GOT3 (cell line): Measurements from ENCODE around the gene DRC3.

Source experiments
- DNase-seq: peaks from one replicate; lab custom pipeline; 2025; ENCODE audit warnings: mixed read lengths; lab: John Stamatoyannopoulos, UW

The DRC3 gene

DNA sequence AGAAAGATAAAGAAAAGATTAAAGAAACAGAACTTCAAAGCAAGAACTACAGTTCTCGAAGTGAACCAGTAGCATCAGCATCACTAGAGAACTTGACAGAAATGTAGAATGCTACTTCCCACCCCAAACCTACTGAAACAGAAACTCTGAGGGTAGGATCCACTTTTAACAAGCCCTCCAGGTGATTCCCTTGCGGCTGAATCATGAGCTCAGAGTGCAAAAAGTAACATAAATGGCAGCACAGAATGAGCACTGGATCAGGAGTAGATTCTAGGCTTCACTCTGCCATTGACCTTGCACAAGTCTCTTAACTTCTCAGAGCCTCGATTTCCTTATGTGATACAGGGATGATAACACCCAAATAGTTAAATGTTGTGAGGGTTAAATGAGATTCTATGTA lies 6.3 kb upstream of the DRC3 start:
- no peak for DNase-seq

DNA sequence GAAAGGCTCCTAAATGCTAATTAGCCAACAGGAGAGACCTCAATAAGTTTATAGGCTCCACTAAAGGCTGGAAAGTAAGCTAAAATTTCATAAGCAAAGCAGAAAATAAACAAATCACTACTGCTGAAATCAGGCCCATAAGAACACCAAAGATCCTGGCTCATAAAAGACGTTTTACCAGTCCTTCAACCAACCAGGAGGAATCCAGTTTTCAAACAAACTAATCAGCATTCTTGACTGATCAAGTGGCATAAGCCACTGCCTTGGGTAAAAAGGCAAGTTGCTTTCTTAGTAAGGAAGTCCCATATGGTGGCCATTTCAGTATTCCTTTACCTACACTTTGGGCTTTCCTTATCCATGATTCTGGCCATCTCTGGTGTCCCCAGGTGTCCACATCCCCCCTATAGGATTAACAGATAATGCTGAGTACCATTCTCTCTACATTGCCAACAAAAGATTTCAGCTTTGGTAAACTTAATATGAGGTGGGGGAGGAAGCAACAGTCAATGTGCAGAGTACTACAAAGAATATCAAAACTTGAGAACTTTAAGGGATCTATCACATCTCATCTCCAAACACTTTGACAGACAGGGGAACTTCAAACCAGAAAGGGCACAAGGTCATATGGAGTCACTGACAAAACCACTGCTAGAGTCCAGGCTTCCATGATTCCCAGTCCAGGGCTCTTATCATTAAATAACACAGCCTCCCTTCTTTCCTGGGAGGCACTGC lies 1.8 kb upstream of the DRC3 start:
- DNase-seq = no peak

DNA sequence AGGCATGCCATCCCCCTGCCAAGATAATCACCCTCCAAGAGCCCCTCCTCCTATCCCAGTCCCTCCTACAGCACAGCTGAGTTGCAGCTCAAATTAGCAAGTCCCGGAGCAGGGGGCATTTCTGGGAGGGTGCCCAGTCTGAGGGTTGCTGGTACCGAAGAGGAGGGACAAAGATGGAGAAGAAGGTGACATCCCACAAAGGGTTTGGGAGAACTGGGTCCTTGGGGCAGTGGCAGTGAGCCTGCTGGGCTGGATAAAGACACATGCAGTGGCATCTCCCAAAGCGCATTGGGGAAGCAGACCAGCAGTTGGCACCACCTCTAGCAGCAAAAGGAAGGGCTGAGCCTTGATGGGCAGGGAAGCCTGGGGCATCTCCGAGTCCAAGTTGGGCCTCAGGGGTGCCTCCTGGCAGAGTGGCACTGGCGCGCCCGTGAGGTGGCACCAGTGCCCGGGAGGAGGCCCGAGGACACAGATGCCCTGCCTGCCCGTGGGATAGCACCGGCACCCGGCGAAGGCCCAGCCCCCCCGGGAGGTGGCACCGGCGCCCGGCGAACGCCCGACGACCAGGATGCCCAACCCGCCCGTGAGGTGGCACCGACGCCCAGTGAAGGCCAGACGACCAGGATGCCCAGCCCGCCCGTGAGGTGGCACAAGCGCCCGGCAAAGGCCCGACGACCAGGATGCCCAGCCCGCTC lies 1.1 kb upstream of the DRC3 start:
- no peak for DNase-seq

DNA sequence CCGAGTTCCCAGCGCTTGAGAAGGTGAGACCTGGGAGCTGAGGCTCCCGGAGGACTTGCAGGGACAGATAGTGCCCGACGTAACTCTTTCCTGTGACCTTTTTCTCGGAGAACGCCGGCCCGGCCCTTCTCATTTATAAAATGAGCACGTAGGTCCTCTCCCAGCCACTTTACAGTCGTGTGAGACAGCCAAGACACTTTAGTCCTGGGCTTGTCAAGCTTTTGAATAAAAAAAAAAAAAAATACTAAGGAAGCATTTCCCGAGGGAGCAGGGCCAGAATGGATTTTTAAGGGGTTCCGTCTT lies 241 bp downstream of the DRC3 start:
- no peak for DNase-seq

DNA sequence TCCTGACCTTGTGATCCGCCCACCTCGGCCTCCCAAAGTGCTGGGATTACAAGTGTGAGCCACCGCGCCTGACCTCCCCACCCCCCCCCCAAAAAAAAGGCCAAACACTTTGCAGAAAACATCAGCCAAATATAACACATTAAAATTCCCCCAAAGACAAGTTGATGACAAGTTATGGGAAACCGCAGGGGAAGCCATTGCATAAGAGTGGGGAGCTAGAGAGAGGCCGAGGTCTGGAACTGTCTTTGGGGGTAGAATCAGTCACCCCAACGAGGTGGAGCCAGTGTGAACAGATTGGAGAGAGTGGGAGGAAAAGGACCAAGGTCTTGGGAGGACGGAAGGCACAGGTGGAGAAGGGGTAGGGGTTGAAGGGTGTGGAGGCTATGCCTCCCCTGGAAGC lies 2.8 kb downstream of the DRC3 start:
- no peak for DNase-seq

DNA sequence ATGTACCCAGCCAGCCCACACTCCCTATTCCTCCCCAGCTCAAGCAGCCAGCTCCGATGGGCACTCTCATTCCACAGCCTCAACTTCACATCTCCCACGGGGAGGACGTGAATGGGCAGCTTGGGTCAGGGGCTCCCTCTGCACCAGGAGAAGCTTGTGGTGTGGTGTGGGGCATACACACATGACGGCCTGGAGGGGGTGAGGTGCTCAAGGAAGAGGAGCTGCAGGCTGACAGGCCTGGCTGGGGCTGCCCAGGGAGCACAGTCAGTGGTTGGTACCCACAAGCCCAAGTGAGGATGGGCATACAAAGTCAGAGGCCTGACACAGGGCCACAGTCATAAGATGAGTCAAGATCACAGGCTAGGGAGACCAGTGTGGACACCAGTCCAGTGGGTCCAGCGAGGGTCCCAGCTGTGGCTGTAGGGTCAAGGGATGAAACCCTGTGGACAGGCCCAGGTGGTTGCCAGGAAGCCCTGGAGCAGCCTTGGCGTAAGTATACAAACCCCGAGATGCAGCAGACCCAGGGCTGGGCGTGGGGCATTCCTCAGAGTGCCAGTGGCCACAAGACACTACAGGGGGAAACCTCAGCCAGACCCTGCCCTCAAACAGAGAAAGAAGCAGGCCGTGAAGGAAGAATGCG lies 4.4 kb downstream of the DRC3 start:
- DNase-seq = no peak

DNA sequence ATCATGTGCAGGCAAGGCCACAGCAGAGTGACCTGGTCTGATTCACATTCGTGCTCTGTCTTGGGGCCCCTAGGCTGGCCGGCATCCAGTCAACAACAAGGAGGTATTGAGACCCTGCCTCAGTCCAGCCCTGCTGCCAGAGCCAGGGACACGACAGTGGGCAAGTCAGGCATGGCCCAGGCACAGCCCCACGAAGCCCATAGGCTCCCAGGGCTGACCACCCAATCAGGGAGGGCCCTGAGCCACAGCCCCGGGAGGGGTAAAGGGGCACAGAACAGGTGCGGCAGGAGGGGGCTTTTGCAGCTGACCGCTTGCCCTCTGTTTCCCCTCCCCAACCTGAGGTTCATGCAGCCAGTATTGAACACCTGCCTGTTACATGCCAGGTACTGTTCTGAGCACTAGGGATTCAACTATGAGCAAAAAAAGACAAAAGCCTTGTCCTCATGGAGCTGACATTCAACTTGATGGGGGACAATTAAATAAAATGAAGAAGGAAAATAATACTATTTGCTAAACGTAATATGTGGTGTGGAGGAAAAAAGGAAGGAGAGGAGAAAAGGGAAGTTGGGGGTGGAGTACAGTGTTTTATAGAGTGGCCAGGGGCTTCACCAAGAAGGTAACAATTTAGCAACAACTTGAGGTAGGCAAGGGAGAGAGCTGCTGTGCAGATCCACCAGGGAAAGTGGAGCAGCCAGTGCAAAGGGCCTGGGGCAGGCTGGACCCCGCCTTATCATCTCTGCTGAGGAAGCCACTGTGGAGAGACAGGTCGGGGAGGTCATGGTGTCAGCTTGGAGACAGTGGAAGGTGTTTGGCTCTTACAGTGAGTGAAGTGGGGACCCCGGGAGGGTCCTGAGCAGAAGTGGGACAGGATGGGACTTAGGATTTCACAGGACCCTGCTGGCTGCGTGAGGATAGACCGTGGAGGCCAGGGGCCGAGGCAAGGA lies 6.1 kb downstream of the DRC3 start:
- DNase-seq = no peak

DNA sequence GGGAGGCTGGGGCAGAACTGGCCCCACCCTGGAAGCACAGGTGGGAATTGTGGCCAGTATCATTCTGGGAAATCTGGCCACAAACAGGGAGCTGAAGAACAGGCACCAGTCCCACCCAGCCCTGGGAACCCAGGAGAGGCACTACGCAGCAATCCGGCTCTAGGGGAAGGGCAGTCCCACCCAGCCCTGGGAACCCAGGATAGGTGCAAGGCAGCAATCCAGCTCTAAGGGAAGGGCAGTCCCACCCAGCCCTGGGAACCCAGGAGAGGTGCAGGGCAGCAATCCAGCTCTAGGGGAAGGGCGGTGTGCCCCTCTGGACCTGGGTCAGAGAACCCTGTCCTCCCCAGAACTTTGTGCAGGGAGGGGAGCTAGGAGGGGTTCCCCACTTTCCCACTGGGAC lies 7.1 kb downstream of the DRC3 start:
- DNase-seq = no peak

DNA sequence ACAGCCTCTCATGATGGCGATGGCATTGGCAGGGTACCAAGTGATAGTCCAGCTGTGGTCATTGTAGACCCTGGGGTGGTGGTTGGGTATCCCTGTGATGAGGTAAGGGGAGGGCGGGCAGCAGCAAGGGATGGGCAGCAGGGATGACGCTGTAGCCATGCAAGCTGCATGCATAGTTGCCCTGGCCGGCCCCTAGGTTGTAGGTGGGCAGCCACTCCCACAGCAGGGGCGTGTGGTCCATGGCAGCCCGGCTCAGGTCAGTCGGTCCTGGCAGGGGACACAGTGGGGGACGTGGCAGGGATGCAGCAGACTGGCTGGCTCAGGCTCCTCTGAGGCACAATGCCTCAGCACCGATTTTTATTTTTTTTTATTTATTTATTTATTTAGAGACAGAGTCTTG lies 8.7 kb downstream of the DRC3 start:
- no peak for DNase-seq

DNA sequence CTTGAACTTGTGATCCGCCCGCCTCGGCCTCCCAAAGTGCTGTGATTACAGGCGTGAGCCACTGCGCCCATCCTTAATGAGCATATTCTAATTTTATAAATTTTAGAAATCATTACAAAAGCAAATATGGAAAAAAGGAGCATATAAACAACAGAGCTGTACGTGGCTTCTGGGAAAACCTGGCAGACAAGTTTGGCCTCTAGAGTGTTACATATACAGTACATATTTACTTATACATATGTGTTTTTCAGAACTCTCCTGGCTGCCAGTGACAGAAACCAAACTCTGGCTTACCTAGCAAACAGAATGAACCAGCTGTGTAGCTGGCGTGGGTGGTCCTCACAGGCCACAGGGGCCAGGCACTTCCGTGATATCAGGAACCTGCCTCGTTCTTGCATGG lies 10.1 kb downstream of the DRC3 start:
- no peak for DNase-seq

DNA sequence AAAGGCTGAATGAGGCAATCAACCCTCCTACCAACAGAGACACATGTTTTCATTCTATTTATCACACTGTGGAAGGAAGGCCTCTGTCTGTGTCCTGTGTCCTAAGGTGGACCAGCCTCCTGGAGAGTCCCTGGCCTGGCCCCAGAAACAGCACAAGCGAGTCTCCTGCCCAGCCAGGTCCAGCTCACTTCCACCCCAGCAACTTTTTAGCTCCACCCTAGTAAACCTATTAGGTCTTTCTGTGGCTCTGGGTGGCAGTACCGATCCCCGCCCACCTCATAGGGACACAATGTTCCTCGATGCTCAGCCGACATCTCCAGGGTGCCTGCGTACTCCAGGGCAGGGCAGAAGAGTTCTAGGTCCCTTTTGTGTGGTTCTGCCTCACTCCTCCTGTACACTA lies 10.7 kb downstream of the DRC3 start:
- no peak for DNase-seq

DNA sequence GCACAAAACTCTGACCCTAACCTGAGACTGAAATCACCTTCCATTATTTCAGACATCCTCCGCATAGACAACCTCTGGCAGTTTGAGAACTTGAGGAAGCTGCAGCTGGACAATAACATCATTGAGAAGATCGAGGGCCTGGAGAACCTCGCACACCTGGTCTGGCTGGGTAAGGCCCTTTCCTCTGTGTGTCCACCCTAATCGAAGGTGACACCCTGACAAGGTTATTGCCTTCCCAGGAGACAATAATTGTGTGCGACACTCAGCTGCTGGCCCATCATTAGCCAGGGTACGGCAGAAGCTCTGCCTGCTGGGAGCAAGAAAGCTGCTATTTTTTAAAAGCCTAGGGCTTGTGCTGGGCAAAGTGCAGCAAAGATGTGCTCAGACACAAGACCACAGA lies 11.1 kb downstream of the DRC3 start:
- no peak for DNase-seq

DNA sequence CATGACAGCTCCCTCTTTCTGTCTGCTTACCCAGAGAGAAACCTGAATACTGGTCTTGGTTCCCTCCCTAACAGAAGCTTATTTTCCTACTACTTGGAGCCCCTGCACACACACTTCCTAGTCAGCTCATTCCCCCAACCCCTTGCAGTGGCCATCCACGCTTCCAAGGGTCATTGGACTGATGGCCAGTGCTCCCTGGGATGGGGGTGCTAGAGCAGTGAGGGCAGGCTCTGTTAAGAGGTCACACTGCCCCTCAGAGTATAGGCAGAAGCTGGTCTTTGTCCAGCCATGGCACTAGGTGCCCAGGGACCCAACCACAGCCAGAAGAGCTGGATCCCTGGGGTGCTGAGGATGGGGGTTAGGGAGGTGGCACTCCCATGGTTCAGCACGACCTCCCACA lies 12.5 kb downstream of the DRC3 start:
- no peak for DNase-seq

DNA sequence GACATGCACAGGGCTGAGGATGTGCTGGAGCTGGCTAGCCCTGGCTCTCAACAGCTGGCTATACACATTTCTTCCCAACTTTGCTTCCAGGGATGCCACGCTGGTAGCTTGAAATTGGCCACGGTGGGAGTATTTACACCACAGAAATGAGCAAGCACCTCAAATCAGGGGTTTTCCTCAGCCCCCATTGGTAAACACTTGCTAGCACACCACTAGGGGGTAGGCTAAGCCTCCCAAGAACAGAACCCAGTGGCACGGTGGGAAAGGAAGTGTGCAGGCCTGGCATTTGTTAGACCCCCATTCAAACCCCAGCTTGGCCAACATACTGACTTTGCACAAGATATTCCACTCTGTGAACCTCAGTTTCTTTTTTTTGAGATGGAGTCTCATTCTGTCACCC lies 12.9 kb downstream of the DRC3 start:
- no peak for DNase-seq

DNA sequence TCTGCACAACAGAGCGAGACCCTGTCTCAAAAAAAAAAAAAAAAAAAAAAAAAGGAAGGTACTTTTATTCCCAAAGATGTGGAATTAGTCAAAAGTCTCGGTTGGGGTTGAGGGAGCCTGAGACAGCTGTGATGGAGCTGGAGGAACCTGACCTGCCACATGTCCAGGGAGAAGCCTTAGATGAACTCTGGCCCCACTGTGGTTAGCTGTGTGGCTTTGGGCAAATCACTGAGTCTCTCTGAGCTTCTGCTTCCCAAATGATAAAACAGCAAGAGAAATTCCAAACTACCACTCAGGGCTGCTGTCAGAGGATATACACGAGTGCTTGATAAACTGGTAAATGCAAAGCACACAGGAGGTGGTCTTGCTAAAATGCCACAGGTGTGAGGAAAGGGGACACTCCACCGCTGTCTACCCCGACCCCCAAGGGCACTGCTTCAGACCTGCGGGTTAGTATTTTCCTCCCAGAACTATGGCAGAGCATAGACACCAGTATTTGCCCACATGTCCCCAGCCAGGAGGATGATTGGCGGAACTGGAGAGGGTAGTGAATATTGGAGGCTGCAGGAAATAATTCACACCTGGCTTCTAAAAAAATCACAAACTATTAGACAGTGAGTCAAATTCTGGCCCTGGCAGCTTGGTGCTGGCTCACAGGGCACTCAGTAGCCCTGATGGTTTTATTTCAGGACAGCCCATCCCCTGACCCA lies 14.7 kb downstream of the DRC3 start:
- no peak for DNase-seq

DNA sequence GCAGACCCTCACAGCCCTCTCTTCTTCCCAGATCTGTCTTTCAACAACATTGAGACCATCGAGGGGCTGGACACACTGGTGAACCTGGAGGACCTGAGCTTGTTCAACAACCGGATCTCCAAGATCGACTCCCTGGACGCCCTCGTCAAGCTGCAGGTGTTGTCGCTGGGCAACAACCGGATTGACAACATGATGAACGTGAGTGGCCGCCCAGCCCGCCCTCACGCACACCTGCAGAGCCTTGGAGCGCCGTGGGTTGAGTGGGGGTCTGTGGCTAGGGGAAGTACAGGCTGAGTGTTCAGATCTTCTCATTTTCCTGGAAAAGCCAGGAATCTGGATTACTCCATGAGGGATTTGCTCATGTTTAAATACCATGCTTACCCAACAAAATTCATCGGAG lies 15.2 kb downstream of the DRC3 start:
- DNase-seq = no peak

DNA sequence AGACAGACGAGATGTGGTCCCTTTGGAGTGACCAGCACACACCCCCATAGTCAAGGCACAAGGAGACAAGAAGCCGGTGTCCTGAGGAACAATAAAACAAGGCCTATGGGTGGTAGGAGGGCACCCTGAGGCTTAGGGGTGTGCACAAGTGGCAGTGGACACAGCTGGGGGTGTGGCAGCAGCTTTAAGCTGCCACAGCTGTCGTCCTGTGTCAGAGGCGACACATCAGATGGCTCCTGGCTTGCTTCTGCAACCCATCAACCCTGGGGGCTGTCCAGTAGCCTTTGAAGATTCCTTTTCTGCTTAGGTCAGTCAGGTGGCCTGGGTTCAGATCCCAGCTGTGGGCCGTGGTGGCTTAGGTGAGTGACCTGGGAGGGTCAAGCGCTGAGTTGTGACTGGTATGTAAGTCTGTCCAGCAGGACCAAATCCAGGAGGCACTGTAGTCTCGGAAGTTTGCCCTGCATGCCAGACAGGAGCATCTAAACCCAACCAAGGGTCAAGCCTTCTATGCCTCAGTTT lies 15.8 kb downstream of the DRC3 start:
- no peak for DNase-seq

DNA sequence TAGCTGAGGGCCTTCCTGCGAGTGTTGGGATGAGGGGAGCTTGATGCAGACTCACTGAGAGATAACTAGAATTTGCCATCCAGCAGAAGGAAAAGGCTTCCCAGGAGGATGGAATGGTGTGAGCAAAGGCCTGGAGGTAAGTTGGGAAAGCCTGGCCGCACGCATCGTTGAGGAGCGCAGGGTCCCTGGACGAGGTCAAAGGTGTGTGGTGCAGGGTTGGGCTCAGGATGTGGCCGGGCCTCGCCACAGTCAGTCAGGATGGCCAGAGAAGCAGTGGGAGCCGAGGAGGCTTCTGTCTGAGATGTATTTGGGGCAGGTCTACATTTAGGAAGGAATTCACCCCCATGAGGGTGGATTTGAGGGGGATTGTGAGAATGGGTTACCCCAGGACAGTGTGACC lies 16.4 kb downstream of the DRC3 start:
- DNase-seq = no peak

DNA sequence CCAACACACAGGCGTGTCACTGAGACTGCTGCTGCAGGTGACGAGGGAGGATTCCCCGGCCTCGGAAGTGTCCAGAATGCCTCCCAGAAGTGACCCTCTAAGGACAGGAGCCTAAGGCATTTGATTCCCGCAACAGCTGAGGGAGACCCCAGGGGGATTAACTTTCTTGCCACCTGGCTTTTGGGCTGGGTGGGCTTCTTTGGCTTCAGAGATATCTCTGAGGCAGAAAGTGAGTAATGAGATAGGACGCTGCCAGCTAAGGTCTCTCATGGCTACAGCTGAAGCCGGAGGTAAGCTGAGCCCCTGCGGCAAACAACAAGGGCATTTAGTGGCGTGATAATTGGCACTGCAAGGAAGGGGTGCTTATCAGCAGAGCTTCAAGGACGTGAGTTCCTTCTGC lies 17.0 kb downstream of the DRC3 start:
- no peak for DNase-seq

DNA sequence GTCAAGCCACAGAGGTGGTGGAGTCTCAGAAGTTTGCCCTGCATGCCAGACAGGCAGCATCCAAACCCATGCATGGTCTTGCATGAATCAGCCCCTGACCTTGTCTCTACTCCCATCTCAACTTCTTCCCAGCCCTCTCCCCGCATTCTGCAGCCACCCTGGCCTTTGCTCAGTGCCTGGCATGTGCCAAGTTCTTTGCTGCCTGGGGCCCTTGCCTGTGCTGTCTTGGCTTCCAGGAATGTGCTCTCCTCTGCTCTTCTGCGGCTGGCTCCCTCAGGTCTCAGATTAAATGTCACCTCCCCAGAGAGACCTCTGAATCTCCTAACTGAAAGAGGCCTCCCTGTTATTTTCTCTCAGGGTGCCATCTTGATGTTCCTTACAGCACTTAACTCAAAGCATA lies 17.6 kb downstream of the DRC3 start:
- no peak for DNase-seq

DNA sequence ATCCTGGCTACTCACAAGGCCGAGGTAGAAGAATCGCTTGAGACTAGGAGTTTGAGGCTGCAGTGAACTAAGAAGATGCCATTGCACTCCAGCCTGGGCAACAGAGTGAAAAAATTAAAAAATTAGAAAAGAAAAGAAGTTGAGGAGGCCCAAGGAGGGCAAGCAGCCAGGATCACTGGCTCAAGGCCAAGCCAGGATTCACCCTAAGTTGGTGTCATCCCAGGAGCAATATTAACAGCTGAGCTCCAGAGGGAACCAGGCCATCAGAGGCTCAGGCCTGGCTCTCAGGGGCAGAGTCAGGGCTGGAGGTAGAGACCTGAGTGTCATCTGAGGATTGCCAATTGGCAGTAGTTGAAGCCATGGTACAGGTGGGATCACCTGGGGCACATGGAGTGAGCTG lies 20.7 kb downstream of the DRC3 start:
- no peak for DNase-seq

DNA sequence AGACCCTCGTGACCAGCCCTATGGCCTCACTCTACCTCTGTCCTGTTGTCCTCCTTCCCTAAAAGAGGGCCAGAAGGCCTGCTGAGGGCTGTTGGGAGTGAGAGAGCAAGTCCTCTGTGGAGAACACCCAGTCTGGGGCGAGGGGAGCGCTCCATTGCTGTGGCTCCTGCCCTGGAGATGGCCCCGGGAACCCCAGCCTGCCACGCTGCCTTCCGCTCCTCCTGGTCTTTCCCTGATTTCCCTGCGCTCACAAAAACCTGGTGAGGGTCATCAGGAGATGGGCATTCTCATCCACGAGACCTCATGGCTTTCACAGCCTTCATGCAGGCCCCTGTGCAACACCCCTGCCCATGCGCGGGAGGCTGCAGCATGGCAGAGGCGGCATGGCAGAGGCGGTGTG lies 21.2 kb downstream of the DRC3 start:
- no peak for DNase-seq
